GM12891 (cell line): ENCODE data around the gene TSC1.
A peak's percentile ranks its signal among the peaks of the same experiment; 100 is the strongest.

ENCODE experiments used
- DNase-seq: peaks from one replicate; pipeline ENCODE4 v3.0.0; 2011; ENCODE audit warnings: low spot score; ENCODE audit not compliant: insufficient read length
- FAIRE-seq: peaks from 2 replicates; lab custom pipeline; 2011; peaks lifted over from hg19 to GRCh38; lab: Jason Lieb, UNC
- PAX5 ChIP-seq: IDR thresholded peaks from 2 replicates; pipeline ENCODE4 v1.6.1; 2011; ENCODE audit warnings: low read length, moderate library complexity, mild to moderate bottlenecking; ENCODE audit not compliant: insufficient read depth, severe bottlenecking
- POLR2A ChIP-seq: IDR thresholded peaks from 2 replicates; pipeline ENCODE4 v1.6.1; 2011; ENCODE audit warnings: low read depth, low read length, control low read depth
- POLR2AphosphoS5 ChIP-seq: IDR thresholded peaks from 2 replicates; pipeline ENCODE4 v1.6.1; 2011; ENCODE audit warnings: low read depth, low read length, control low read depth
- POU2F2 ChIP-seq: IDR thresholded peaks from 2 replicates; pipeline ENCODE4 v1.6.1; 2011; ENCODE audit warnings: low read depth, mild to moderate bottlenecking, control low read depth, low read length, moderate library complexity
- SPI1 ChIP-seq: IDR thresholded peaks from 2 replicates; pipeline ENCODE4 v1.6.1; 2011; ENCODE audit warnings: low read depth, low read length, control low read depth
- TAF1 ChIP-seq: IDR thresholded peaks from 2 replicates; pipeline ENCODE4 v1.6.1; 2011; ENCODE audit warnings: low read depth, low read length, control low read depth

The TSC1 gene

GRCh38 chr9:132948482-132949050 is 4.2 kb upstream of the TSC1 start:
- TF ChIP-seq POU2F2, result no peak
- TF ChIP-seq PAX5, result no peak
- TF ChIP-seq SPI1, result no peak
- no peak for TF ChIP-seq POLR2A
- TF ChIP-seq TAF1, result no peak
- no peak for DNase-seq
- FAIRE-seq, result no peak

- FAIRE-seq, result no peak
These were observed 3.3 kb upstream of the TSC1 start for GRCh38 chr9:132947756-132948155.

GRCh38 chr9:132946631-132947295 is 2.3 kb upstream of the TSC1 start:
- DNase-seq, result no peak
- no peak for TF ChIP-seq POU2F2
- TF ChIP-seq TAF1, result no peak
- no peak for TF ChIP-seq PAX5
- no peak for TF ChIP-seq SPI1
- TF ChIP-seq POLR2A, result no peak
- TF ChIP-seq POLR2AphosphoS5, result no peak
- FAIRE-seq, result no peak

More at GRCh38 chr9:132947756-132948155, 3.3 kb upstream of the TSC1 start:
- TF ChIP-seq POLR2AphosphoS5 (no peak), POLR2A (no peak), TAF1 (no peak), POU2F2 (no peak), PAX5 (no peak), SPI1 (no peak)
- DNase-seq, result no peak

GRCh38 chr9:132946211-132946610 is 1.8 kb upstream of the TSC1 start:
- TF ChIP-seq POLR2A (no peak), POU2F2 (no peak)
- FAIRE-seq (no peak), DNase-seq (no peak)

GRCh38 chr9:132945186-132946130 is 1.0 kb upstream of the TSC1 start:
- FAIRE-seq, result peak; percentile 9
- TF ChIP-seq POLR2A, result no peak
- no peak for TF ChIP-seq SPI1
- no peak for TF ChIP-seq POLR2AphosphoS5
- TF ChIP-seq TAF1, result no peak
- no peak for TF ChIP-seq PAX5
- TF ChIP-seq POU2F2, result no peak

GRCh38 chr9:132943651-132944293 is 644 bp downstream of the TSC1 start:
- FAIRE-seq, result peak; percentile 20

More at GRCh38 chr9:132945186-132946130, 1.0 kb upstream of the TSC1 start:
- no peak for DNase-seq

GRCh38 chr9:132942541-132943182 is 1.8 kb downstream of the TSC1 start:
- no peak for DNase-seq
- no peak for TF ChIP-seq POU2F2
- no peak for TF ChIP-seq SPI1
- no peak for TF ChIP-seq POLR2AphosphoS5
- no peak for TF ChIP-seq TAF1
- TF ChIP-seq POLR2A, result no peak
- TF ChIP-seq PAX5, result no peak
- FAIRE-seq, result no peak

More at GRCh38 chr9:132943651-132944293, 644 bp downstream of the TSC1 start:
- TF ChIP-seq SPI1 (0 out of 2 replicates have a peak, but pooled peaks have one; percentile 21), POU2F2 (no peak)
- DNase-seq, result no peak

GRCh38 chr9:132939169-132939568 is 5.2 kb downstream of the TSC1 start:
- no peak for DNase-seq
- no peak for FAIRE-seq
- TF ChIP-seq TAF1 (no peak), SPI1 (no peak), PAX5 (no peak), POLR2A (no peak), POU2F2 (no peak), POLR2AphosphoS5 (no peak)

GRCh38 chr9:132937463-132937901 is 6.9 kb downstream of the TSC1 start:
- DNase-seq, result no peak
- TF ChIP-seq TAF1 (no peak), SPI1 (no peak), POLR2AphosphoS5 (no peak), PAX5 (no peak), POLR2A (no peak)
- FAIRE-seq, result no peak
